ENCODE data around the gene PALM. TPM values are rescaled to one million over a fixed set of nuclear protein-coding genes. Genes with fewer than 3 reads are reported as not detected.
A peak's percentile ranks its signal among the peaks of the same experiment; 100 is the strongest.

Gene PALM
- total RNA-seq, 2 donors from 2014 or later: 3.9 to 13.5 TPM

DNA sequence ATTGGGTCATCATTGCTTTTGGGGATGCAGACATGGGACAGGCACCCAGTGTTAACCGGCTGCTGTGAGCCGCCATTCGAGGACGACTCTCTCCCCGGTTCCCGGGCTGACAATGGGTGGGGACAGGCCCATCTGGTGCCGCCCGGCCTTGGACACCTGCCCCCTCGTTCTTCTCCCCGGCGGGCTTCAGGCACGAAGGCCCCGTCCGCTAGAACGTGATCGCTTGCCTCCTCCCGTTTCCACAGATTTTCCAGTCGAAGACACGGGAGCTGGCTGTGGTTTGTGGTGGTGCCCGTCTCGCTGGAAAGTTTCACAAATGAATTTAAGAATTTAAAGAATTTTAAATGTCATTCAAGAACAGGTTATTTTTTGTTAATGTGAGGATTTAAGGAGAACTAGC is 2.0 kb downstream of the PALM start:
- peak overlapping the region in 1 of 2 donors; percentile 12 for H3K9ac ChIP-seq (ENCODE audit: low read depth in 2 of 2, low read length in 2 of 2)
- peaks cover 12% of the 10 kb centered on the region for H3K27me3 ChIP-seq
- no peak overlapping the region for H3K27ac ChIP-seq
- TF ChIP-seq, protein P1, sequence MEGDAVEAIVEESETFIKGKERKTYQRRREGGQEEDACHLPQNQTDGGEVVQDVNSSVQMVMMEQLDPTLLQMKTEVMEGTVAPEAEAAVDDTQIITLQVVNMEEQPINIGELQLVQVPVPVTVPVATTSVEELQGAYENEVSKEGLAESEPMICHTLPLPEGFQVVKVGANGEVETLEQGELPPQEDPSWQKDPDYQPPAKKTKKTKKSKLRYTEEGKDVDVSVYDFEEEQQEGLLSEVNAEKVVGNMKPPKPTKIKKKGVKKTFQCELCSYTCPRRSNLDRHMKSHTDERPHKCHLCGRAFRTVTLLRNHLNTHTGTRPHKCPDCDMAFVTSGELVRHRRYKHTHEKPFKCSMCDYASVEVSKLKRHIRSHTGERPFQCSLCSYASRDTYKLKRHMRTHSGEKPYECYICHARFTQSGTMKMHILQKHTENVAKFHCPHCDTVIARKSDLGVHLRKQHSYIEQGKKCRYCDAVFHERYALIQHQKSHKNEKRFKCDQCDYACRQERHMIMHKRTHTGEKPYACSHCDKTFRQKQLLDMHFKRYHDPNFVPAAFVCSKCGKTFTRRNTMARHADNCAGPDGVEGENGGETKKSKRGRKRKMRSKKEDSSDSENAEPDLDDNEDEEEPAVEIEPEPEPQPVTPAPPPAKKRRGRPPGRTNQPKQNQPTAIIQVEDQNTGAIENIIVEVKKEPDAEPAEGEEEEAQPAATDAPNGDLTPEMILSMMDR (IDR thresholded peaks at IDR 0.05): no peak
- H3K4me1 ChIP-seq: no peaks in the 10 kb centered on the region
- H3K4me3 ChIP-seq: no peak overlapping the region
- DNase-seq: no peak
- no peaks in the 10 kb centered on the region for H3K36me3 ChIP-seq
- intact Hi-C loops (cut with DNase I): no loop called here
- H3K9me3 ChIP-seq: no peaks in the 10 kb centered on the region

DNA sequence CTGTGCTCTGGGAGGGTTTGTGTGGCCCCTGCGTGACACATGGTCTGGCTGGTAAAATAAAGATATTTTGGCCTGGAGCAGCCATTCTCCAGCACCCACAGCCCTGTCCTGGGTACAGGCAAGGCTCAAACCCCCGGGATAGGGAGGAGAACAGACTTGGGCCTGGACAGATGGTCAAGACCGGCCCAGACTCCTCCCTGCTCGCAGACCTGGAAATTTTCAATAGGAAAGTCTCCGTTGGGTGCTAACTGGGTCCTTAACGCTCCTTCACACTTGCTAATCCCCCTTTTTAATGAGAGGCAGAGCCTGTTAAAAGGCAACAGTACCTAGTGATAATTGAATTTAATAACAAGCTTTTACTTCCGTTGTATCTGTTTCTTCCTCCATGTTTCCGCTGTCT is 2.5 kb downstream of the PALM start:
- DNase-seq: no peak

DNA sequence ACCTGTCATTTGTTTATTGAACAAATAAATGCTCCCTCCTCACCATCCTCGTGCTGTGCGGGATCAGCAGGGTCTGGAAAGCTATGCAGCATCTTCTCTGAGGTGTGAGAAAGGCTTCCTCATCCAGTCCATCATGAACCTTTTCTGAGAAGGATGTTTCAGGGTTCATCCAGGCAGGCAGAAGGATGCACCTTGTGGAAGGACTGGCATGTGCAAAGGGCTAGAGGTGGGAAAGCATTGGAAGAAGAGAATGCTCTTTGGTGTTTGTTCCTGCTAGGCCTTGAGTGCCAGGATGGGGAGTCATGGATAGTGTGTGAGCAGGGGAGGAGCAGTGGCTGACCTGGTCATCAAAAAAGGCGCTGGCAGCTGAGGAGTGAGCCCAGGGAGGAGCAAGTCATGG is 6.6 kb downstream of the PALM start:
- no peaks in the 10 kb centered on the region for H3K9me3 ChIP-seq
- H3K9ac ChIP-seq (ENCODE audit: low read depth in 2 of 2, low read length in 2 of 2): no peak overlapping the region
- TF ChIP-seq, protein P1 (IDR thresholded peaks at IDR 0.05): no peak
- DNase-seq: no peak
- H3K27me3 ChIP-seq: peaks cover 8% of the 10 kb centered on the region
- intact Hi-C loops (cut with DNase I): no loop called here
- H3K4me1 ChIP-seq: no peaks in the 10 kb centered on the region
- no peak overlapping the region for H3K4me3 ChIP-seq
- H3K27ac ChIP-seq: no peak overlapping the region
- no peaks in the 10 kb centered on the region for H3K36me3 ChIP-seq

More for the DNA sequence above, 2.5 kb downstream of the PALM start:
- Histone ChIP-seq H3K4me1 (no peaks in the 10 kb centered on the region), H3K9me3 (no peaks in the 10 kb centered on the region), H3K4me3 (no peak overlapping the region), H3K27me3 (peaks cover 12% of the 10 kb centered on the region), H3K27ac (no peak overlapping the region), H3K36me3 (no peaks in the 10 kb centered on the region), H3K9ac (ENCODE audit: low read depth in 2 of 2, low read length in 2 of 2) (no peak overlapping the region)
- intact Hi-C loops (cut with DNase I): no loop called here
- TF ChIP-seq, protein P1 (IDR thresholded peaks at IDR 0.05): no peak

DNA sequence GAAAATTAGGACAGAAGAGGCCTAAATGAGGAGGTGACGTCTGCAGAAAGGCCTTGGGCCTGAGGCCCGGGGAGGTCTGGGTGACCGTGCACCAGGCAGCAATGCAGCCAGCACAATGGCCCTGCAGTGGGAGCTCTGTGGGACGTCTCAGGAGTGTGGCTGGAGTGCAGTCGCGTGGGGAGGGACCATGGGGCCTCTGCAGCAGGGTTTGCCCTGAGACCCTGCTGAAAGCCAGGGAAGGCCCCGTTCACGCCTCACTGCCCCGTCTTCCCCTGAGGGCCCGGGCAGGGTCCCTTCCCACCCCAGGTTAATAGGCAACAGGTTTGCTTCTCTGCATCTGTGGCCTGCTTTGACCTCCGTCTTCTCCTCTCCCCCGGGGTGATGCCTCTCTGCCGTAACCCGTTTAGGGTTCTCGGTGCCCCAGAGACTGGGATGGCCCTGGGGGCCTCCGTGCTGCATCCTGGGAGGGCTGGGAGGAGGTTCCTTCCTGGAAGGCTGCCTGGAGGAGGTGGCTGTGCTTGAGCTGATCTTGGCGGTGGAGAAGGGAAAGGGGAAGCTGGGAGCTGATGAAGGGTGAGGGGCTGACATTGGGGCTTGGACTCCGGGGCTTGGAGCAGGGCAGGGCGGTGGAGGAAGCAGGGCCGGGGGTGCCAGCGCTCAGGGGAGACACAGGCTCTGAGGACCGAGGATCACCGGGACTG is 9.7 kb downstream of the PALM start:
- DNase-seq: no peak
- H3K27me3 ChIP-seq: peaks cover 16% of the 10 kb centered on the region
- no peaks in the 10 kb centered on the region for H3K4me1 ChIP-seq
- TF ChIP-seq, protein P1 (IDR thresholded peaks at IDR 0.05): no peak
- no peaks in the 10 kb centered on the region for H3K9me3 ChIP-seq
- intact Hi-C loops (cut with DNase I): no loop called here
- no peak overlapping the region for H3K27ac ChIP-seq
- H3K36me3 ChIP-seq: no peaks in the 10 kb centered on the region
- H3K4me3 ChIP-seq: no peak overlapping the region
- H3K9ac ChIP-seq (ENCODE audit: low read depth in 2 of 2, low read length in 2 of 2): no peak overlapping the region

DNA sequence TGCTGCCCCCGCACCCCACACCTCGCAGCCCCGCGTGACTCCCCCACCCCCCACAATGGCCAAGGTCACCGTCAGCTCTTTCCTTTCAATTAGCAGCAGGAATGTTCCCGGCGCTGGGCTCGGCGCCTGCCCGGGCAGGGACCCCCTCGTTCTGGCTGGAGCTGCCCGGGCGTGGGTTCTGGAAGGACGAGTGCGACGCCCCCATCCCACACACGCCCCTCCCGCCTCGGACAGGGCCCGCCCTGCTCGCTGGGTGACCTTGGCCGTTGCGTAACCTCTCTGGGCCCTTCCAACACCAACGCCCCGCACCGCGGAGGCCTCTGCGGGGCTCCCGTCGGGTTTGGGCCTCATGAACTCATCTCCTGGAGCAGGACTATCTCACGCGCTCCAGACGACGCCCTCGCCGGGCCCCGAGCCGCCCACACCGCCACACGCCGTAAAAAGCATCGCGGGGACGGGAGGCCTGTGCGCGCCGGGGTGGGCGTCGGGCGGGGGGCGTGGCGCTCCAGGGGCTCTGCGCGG is 10.3 kb downstream of the PALM start:
- no peak overlapping the region for H3K27ac ChIP-seq
- peaks cover 16% of the 10 kb centered on the region for H3K27me3 ChIP-seq
- DNase-seq: no peak
- no peaks in the 10 kb centered on the region for H3K4me1 ChIP-seq
- no peak overlapping the region for H3K4me3 ChIP-seq
- H3K36me3 ChIP-seq: no peaks in the 10 kb centered on the region
- peak overlapping the region in 1 of 2 donors; percentile 12 for H3K9ac ChIP-seq (ENCODE audit: low read depth in 2 of 2, low read length in 2 of 2)
- TF ChIP-seq, protein P1 (IDR thresholded peaks at IDR 0.05): no peak
- H3K9me3 ChIP-seq: no peaks in the 10 kb centered on the region
- intact Hi-C loops (cut with DNase I): no loop called here

All from colonic mucosa (tissue), 4 donors.